Measurements from ENCODE around the gene ZNF280D.
"Not testable (repeated sequence)": the region's sequence is repeated elsewhere in the genome, so short reads cannot be mapped to it uniquely, and the experiment has no call there.

The ZNF280D gene

GRCh38 chr15:56715220-56715619 lies 18.1 kb downstream of the ZNF280D start:
- no peak for DNase-seq (ENCODE audit: low spot score)

GRCh38 chr15:56709502-56709901 lies 23.8 kb downstream of the ZNF280D start:
- DNase-seq (ENCODE audit: low spot score) = not testable (repeated sequence)

- DNase-seq (ENCODE audit: low spot score) = no peak
Measured at GRCh38 chr15:56699743-56700142, 33.6 kb downstream of the ZNF280D start.

- no peak for DNase-seq (ENCODE audit: low spot score)
Measured at GRCh38 chr15:56698270-56698669, 35.0 kb downstream of the ZNF280D start.

- no peak for DNase-seq (ENCODE audit: low spot score)
Measured at GRCh38 chr15:56693761-56694160, 39.5 kb downstream of the ZNF280D start.

- no peak for DNase-seq (ENCODE audit: low spot score)
Measured at GRCh38 chr15:56690733-56691132, 42.6 kb downstream of the ZNF280D start.

- no peak for DNase-seq (ENCODE audit: low spot score)
Measured at GRCh38 chr15:56683908-56684307, 49.4 kb downstream of the ZNF280D start.

- DNase-seq (ENCODE audit: low spot score) = no peak
Measured at GRCh38 chr15:56681113-56681512, 52.2 kb downstream of the ZNF280D start.

GRCh38 chr15:56679225-56679624 lies 54.1 kb downstream of the ZNF280D start:
- no peak for DNase-seq (ENCODE audit: low spot score)

- DNase-seq (ENCODE audit: low spot score) = no peak
Measured at GRCh38 chr15:56678571-56678970, 54.7 kb downstream of the ZNF280D start.

GRCh38 chr15:56677271-56677670 lies 56.0 kb downstream of the ZNF280D start:
- DNase-seq (ENCODE audit: low spot score) = no peak

GRCh38 chr15:56675930-56676329 lies 57.4 kb downstream of the ZNF280D start:
- DNase-seq (ENCODE audit: low spot score) = no peak

GRCh38 chr15:56674857-56675256 lies 58.5 kb downstream of the ZNF280D start:
- DNase-seq (ENCODE audit: low spot score) = no peak

- DNase-seq (ENCODE audit: low spot score) = no peak
Measured at GRCh38 chr15:56672721-56673120, 60.6 kb downstream of the ZNF280D start.

GRCh38 chr15:56667517-56667916 lies 65.8 kb downstream of the ZNF280D start:
- no peak for DNase-seq (ENCODE audit: low spot score)

GRCh38 chr15:56660943-56661342 lies 72.4 kb downstream of the ZNF280D start:
- DNase-seq (ENCODE audit: low spot score) = no peak

GRCh38 chr15:56659197-56659596 lies 74.1 kb downstream of the ZNF280D start:
- DNase-seq (ENCODE audit: low spot score) = no peak

- DNase-seq (ENCODE audit: low spot score) = no peak
Measured at GRCh38 chr15:56654624-56655023, 78.7 kb downstream of the ZNF280D start.

GRCh38 chr15:56654216-56654615 lies 79.1 kb downstream of the ZNF280D start:
- no peak for DNase-seq (ENCODE audit: low spot score)

- no peak for DNase-seq (ENCODE audit: low spot score)
Measured at GRCh38 chr15:56653787-56654186, 79.5 kb downstream of the ZNF280D start.

GRCh38 chr15:56653107-56653506 lies 80.2 kb downstream of the ZNF280D start:
- no peak for DNase-seq (ENCODE audit: low spot score)

GRCh38 chr15:56648311-56648710 lies 85.0 kb downstream of the ZNF280D start:
- no peak for DNase-seq (ENCODE audit: low spot score)

GRCh38 chr15:56640549-56640948 lies 92.8 kb downstream of the ZNF280D start:
- DNase-seq (ENCODE audit: low spot score) = no peak

- DNase-seq (ENCODE audit: low spot score) = no peak
Measured at GRCh38 chr15:56640127-56640526, 93.2 kb downstream of the ZNF280D start.

GRCh38 chr15:56639631-56640030 lies 93.7 kb downstream of the ZNF280D start:
- no peak for DNase-seq (ENCODE audit: low spot score)
